Endothelial cell (in vitro differentiated cells): ENCODE results near the gene CUL9. TPM values are rescaled to one million over a fixed set of nuclear protein-coding genes. Genes with fewer than 3 reads are reported as not detected.

Experiments used
- DNase-seq: peaks from one replicate; pipeline ENCODE4 v3.0.0; 2021; ENCODE audit warnings: low spot score
- H3K27ac Mint-ChIP-seq: one replicate; pipeline ENCODE4 v1.8.0; 2021; ENCODE audit warnings: mixed read lengths, inconsistent platforms; ENCODE audit not compliant: unreplicated experiment
- H3K27me3 Mint-ChIP-seq: one replicate; pipeline ENCODE4 v1.8.0; 2021; ENCODE audit warnings: mild to moderate bottlenecking, moderate library complexity, mixed read lengths, inconsistent platforms; ENCODE audit not compliant: unreplicated experiment
- H3K36me3 Mint-ChIP-seq: one replicate; pipeline ENCODE4 v1.8.0; 2021; ENCODE audit warnings: mild to moderate bottlenecking, low read depth, mixed read lengths, inconsistent platforms; ENCODE audit not compliant: unreplicated experiment
- H3K4me1 Mint-ChIP-seq: one replicate; pipeline ENCODE4 v1.8.0; 2021; ENCODE audit warnings: mild to moderate bottlenecking, mixed read lengths, inconsistent platforms; ENCODE audit not compliant: unreplicated experiment
- H3K4me3 Mint-ChIP-seq: one replicate; pipeline ENCODE4 v1.8.0; 2021; ENCODE audit warnings: mild to moderate bottlenecking, mixed read lengths, inconsistent platforms; ENCODE audit not compliant: unreplicated experiment
- H3K9me3 Mint-ChIP-seq: one replicate; pipeline ENCODE4 v1.8.0; 2021; ENCODE audit warnings: mixed read lengths, inconsistent platforms; ENCODE audit not compliant: unreplicated experiment
- total RNA-seq: library from RNA; stranded (reverse); fragmentation: NEBNext Ultra II Directional; extraction: Animal tissue kit (Norgen Biotek cat#: 25700); gene quantifications from one replicate; pipeline ENCODE4 v1.2.1, GENCODE V29; 2021; ENCODE audit not compliant: unreplicated experiment
- TF ChIP-seq, protein P1 (sequence below): fragments of 200-600 bp; sonication (generic); IDR thresholded peaks from one replicate; pipeline ENCODE4 v1.5.0; 2021; ENCODE audit warnings: antibody characterized with exemption; ENCODE audit not compliant: unreplicated experiment

The CUL9 gene
- total RNA-seq, 1 donor from 2014 or later, result 55.4 TPM

DNA sequence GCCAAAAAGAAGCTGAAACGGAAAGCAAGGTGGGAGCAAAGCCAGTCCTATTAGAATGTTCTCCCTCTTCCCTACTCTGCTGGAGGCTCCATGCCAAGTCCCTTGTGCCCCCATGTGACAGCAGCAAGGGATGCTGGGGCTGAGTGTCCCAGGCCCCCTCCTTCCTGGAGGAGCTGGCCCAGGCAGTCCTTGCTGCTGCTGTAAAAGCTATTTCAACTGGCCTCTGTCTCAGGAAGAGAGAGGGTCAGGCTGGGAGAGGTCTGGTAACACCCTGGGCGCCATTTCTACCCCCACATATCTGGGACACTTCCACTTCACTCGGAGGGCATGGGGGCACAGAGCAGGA is 86.3 kb downstream of the CUL9 start:
- no peak overlapping the region for H3K27ac Mint-ChIP-seq
- no peaks in the 10 kb centered on the region for H3K36me3 Mint-ChIP-seq
- peaks cover 17% of the 10 kb centered on the region for H3K27me3 Mint-ChIP-seq
- no peak overlapping the region for H3K4me3 Mint-ChIP-seq
- H3K4me1 Mint-ChIP-seq, result peaks cover 13% of the 10 kb centered on the region
- H3K9me3 Mint-ChIP-seq, result no peaks in the 10 kb centered on the region
- DNase-seq, result no peak
- TF ChIP-seq, protein P1, sequence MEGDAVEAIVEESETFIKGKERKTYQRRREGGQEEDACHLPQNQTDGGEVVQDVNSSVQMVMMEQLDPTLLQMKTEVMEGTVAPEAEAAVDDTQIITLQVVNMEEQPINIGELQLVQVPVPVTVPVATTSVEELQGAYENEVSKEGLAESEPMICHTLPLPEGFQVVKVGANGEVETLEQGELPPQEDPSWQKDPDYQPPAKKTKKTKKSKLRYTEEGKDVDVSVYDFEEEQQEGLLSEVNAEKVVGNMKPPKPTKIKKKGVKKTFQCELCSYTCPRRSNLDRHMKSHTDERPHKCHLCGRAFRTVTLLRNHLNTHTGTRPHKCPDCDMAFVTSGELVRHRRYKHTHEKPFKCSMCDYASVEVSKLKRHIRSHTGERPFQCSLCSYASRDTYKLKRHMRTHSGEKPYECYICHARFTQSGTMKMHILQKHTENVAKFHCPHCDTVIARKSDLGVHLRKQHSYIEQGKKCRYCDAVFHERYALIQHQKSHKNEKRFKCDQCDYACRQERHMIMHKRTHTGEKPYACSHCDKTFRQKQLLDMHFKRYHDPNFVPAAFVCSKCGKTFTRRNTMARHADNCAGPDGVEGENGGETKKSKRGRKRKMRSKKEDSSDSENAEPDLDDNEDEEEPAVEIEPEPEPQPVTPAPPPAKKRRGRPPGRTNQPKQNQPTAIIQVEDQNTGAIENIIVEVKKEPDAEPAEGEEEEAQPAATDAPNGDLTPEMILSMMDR, result no peak

GRCh38 chr6:43268782-43269272 is 86.8 kb downstream of the CUL9 start:
- Mint-ChIP-seq H3K4me3 (no peak overlapping the region), H3K27me3 (peaks cover 15% of the 10 kb centered on the region)

GRCh38 chr6:43269273-43270007 is 87.4 kb downstream of the CUL9 start:
- peaks cover 15% of the 10 kb centered on the region for H3K27me3 Mint-ChIP-seq
- H3K4me1 Mint-ChIP-seq, result peaks cover 13% of the 10 kb centered on the region
- TF ChIP-seq, protein P1, result no peak
- no peaks in the 10 kb centered on the region for H3K36me3 Mint-ChIP-seq
- no peaks in the 10 kb centered on the region for H3K9me3 Mint-ChIP-seq
- DNase-seq, result no peak
- H3K4me3 Mint-ChIP-seq, result no peak overlapping the region
- no peak overlapping the region for H3K27ac Mint-ChIP-seq

More at GRCh38 chr6:43268782-43269272, 86.8 kb downstream of the CUL9 start:
- TF ChIP-seq, protein P1, result no peak
- Mint-ChIP-seq H3K27ac (no peak overlapping the region), H3K36me3 (no peaks in the 10 kb centered on the region), H3K9me3 (no peaks in the 10 kb centered on the region), H3K4me1 (peaks cover 13% of the 10 kb centered on the region)
- no peak for DNase-seq

GRCh38 chr6:43271103-43271815 is 89.3 kb downstream of the CUL9 start:
- TF ChIP-seq, protein P1, result no peak
- H3K4me1 Mint-ChIP-seq, result peaks cover 18% of the 10 kb centered on the region
- H3K27ac Mint-ChIP-seq, result no peak overlapping the region
- no peaks in the 10 kb centered on the region for H3K9me3 Mint-ChIP-seq
- H3K27me3 Mint-ChIP-seq, result peaks cover 17% of the 10 kb centered on the region
- no peak for DNase-seq
- no peak overlapping the region for H3K4me3 Mint-ChIP-seq
- H3K36me3 Mint-ChIP-seq, result no peaks in the 10 kb centered on the region

DNA sequence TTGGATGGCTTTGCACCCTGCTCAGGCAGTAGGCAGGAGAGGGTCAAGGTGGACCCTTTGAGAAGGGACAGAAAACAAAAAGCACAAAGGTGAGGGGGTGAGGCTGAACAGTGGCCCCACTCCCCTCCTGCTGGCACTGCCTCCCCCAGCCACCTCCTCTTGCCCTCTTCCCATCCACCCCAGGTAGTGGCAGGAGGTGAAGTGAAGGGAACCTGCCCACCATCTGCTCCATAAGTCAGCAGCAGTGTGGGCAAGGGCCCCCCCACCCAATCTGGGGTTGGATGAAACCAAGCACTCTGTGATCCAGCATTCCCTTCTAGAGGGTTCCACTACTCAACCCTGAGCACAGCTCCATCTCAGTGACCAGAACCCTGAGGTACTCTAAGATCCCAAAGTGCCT is 89.9 kb downstream of the CUL9 start:
- TF ChIP-seq, protein P1, result no peak
- H3K27ac Mint-ChIP-seq, result no peak overlapping the region
- H3K27me3 Mint-ChIP-seq, result peaks cover 20% of the 10 kb centered on the region
- no peaks in the 10 kb centered on the region for H3K36me3 Mint-ChIP-seq
- H3K9me3 Mint-ChIP-seq, result no peaks in the 10 kb centered on the region
- H3K4me3 Mint-ChIP-seq, result no peak overlapping the region
- DNase-seq, result no peak
- peaks cover 18% of the 10 kb centered on the region for H3K4me1 Mint-ChIP-seq
